Measurements from ENCODE around the gene TIE1. TPM values are rescaled to one million over a fixed set of nuclear protein-coding genes. Genes with fewer than 3 reads are reported as not detected.

TIE1 gene
- polyA plus RNA-seq, 4 donors = 44.9 to 64.8 (median 53.8) TPM

DNA sequence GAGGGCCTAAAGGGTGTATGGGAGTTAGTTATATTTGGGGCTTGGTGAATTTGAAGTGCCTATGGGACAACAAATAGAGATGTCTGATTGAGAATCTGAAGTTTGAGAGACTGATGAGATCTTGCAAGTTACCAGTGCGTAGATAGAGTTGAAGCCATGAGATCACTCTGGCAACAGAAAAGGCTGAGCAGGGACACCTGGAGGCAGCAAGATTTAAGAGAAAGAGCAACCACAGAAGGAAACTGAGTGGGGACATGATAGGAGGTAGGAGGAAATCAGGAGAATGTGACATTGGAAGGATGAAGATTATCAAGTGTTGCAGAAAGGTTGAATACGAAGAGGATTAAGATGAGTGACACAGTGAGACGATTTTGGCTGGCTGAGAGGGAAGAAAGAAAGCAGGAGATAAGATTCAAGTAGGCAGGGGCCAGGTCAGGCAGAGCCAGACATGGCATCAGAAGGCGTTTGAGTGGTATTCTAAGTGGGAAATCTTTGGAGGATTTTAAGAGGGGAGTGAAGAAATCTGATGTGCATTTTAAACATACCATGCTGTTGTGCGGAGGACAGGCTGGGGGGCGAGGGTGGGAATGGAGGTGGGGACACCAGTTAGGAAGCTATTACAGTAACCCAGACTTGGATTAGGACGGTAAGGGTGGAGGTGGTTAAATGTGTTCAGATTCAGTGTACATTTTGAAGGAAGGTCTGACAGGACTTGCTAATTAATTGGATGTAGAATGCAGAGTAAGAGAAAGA, 33.8 kb downstream of the TIE1 start:
- DNase-seq (ENCODE audit: low read depth in 4 of 4, low spot score in 2 of 4) = no peak

DNA sequence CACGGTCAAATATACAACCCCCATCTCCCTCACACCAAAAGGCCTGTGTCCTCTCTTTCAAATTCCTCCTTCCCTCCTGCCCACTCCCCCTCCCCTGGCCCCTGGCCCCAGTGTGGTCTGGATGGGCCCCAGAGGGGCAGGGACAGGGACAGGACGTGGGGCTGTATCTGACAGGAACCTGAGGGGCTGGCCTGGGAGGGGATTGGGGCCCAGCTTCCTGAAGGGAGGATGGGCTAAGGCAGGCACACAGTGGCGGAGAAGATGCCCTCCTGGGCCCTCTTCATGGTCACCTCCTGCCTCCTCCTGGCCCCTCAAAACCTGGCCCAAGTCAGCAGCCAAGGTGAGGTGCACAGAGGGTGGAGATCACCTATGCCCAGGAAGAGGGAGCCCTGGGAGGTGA, 36.8 kb downstream of the TIE1 start, which contains the start of gene MPL:
MPL (plus strand) TSS at position 231 of the 400 bp plus-strand sequence; CDS start at position 262, 31 bp downstream.
- DNase-seq (ENCODE audit: low read depth in 4 of 4, low spot score in 2 of 4) = no peak

DNA sequence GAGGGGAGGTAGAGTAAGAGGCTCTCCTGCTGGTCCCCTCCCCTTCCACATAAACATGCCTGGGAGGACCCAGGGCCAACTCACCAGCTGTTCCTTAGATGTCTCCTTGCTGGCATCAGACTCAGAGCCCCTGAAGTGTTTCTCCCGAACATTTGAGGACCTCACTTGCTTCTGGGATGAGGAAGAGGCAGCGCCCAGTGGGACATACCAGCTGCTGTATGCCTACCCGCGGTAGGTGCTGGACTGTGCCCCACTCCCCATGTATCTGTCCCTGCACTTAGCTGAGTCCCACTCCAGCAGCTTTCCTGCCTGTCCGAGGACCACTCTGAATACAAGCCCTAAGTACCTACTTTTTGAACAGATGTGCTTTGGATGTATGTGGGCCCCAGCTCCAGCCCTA, 37.2 kb downstream of the TIE1 start:
- no peak for DNase-seq (ENCODE audit: low read depth in 4 of 4, low spot score in 2 of 4)

DNA sequence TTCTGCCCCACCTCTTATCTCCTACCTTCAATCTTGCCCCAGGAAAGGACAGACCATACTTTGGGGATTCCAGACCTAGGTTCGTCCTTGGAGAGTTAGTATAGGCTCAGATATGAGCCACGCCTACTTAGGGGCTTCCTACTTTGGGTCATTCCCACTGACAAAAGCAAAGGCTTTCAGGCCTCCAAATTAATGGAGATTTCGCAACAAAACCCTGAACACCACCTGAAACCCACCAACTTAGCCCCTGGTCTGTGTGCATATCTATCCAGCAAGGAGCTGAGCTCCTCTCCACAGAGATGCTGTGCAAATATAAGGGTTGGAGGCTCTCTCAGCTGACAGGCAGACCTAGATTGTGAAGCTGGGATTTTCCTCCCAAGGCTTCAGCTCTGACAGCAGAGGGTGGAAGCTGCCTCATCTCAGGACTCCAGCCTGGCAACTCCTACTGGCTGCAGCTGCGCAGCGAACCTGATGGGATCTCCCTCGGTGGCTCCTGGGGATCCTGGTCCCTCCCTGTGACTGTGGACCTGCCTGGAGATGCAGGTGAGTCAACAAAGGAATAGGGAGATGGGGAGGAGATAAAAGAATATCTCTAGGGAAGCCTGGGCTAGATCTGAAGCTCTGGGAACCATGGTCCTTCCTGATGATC, 38.9 kb downstream of the TIE1 start:
- DNase-seq (ENCODE audit: low read depth in 4 of 4, low spot score in 2 of 4) = no peak

DNA sequence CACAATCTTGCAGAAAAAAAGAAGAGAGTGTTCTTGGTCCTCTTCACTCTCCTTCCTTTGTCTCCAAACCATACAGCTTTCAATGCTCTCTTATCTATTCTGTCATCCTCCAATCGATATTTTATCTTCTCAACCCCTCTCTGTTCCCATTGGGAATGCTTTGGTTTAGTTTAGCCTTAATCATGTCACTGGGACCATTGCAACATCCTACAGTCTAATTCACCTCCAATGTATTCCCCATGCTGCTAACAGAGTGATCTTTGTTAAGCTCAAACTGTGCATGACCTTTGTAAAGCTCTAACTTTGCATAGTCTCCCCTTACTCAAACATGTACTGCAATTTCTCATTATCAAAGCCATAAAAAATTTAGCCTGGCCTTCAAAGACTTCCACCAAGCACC, 39.8 kb downstream of the TIE1 start:
- no peak for DNase-seq (ENCODE audit: low read depth in 4 of 4, low spot score in 2 of 4)

DNA sequence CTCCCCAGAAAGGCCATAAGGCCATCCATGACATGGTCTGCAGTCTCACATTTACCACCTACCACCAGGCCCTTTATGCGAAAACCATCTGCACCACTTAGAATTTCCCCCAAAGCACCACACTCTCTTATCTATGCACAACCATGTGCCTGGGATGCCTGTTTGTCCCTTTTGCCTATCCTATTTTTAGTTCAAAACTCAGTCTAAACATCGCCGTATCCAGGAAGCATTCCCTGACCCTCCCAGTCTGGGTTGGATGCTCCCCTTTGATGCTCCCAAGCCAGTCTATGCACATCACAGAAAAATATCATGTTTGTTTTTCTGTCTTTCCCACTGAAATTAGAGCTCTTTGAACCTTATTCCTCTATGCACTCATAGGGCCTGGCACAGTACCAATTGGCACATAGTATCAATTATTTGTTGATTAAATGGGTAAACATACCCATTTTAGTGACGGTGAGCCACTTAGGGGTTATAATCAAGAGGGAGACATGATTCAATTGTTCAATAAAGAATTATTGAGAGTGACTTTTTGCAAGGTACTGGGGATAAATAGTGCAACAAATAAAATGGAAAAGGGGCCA, 43.6 kb downstream of the TIE1 start:
- no peak for DNase-seq (ENCODE audit: low read depth in 4 of 4, low spot score in 2 of 4)

DNA sequence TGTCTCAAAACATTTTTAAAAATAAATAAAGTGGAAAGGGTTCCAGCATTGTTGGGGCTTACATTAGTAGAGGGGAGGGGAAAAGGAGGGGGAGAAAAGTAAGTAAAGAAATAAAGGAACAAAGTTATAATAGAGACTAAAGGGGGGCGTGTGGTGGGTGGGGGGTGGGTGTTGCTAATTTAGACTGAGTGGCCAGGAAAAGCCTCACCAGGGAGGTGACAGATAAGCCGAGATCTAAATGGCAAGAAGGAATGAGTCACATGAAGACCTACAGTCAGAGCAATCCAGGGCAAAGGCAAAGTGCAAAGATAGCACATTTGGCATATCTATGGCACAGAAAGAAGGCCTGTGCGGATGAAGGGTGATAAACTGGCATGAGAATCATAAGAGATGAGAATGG, 44.3 kb downstream of the TIE1 start:
- DNase-seq (ENCODE audit: low read depth in 4 of 4, low spot score in 2 of 4) = no peak

DNA sequence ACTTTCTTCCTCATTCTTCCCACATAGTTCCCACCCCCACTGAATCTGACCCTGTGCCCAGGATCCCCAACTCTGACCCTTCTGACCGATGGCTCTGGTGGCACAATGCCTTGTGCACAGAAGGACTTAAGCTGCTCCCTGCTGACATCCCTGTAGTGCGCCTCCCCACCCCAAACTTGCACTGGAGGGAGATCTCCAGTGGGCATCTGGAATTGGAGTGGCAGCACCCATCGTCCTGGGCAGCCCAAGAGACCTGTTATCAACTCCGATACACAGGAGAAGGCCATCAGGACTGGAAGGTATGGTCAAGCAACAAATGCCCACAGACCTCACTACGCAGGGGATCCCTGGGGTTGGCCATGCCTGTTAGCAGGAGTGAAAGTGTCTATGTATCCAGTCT, 45.9 kb downstream of the TIE1 start:
- no peak for DNase-seq (ENCODE audit: low read depth in 4 of 4, low spot score in 2 of 4)

DNA sequence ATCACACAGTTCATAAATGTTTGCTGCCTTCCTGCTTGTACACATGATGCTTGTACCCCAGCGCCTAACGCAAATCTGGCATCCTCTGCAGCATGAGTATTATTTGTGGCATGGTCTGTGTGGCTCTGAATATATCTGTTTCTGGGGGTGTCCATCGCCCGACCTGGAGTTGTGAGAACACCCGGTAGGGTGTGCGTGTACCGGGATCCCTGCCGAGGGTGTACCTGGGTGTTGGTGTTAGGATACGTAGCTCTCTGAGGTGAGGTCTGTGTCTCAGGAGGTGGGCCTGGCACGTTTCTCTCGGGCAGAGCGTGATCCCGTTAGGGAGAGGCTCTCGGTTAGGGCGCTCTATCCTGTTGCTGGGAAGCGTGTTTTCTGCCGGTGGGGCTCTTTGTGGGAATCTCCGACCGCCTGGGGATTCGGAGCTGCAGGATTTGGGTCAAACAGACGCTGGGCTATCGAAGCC, 47.6 kb downstream of the TIE1 start:
- DNase-seq (ENCODE audit: low read depth in 4 of 4, low spot score in 2 of 4) = peak in 1 of 4 donors; percentile 37

DNA sequence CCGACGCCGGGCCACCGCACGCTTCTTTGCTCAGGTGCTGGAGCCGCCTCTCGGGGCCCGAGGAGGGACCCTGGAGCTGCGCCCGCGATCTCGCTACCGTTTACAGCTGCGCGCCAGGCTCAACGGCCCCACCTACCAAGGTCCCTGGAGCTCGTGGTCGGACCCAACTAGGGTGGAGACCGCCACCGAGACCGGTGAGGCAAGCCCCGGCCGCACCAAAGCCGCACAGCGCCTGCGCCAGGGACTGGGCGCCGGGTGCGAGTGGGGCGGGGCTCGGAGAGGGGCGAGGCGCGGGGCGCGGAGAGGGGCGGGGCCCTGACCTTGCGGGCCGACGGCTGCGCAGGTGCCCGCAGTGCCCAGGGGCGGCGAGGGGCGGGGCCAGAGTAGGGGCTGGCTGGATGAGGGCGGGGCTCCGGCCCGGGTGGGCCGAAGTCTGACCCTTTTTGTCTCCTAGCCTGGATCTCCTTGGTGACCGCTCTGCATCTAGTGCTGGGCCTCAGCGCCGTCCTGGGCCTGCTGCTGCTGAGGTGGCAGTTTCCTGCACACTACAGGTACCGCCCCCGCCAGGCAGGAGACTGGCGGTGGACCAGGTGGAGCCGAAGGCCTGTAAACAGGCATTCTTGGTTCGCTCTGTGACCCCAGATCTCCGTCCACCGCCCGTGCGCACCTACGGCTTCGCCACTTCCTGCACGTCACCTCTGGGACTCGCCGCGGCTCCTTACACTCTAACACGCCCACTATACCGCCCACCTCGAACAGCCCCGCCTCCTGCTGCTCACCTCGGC, 48.2 kb downstream of the TIE1 start:
- DNase-seq (ENCODE audit: low read depth in 4 of 4, low spot score in 2 of 4) = peak in 3 of 4 donors; percentile 63 to 74 (median 65)

DNA sequence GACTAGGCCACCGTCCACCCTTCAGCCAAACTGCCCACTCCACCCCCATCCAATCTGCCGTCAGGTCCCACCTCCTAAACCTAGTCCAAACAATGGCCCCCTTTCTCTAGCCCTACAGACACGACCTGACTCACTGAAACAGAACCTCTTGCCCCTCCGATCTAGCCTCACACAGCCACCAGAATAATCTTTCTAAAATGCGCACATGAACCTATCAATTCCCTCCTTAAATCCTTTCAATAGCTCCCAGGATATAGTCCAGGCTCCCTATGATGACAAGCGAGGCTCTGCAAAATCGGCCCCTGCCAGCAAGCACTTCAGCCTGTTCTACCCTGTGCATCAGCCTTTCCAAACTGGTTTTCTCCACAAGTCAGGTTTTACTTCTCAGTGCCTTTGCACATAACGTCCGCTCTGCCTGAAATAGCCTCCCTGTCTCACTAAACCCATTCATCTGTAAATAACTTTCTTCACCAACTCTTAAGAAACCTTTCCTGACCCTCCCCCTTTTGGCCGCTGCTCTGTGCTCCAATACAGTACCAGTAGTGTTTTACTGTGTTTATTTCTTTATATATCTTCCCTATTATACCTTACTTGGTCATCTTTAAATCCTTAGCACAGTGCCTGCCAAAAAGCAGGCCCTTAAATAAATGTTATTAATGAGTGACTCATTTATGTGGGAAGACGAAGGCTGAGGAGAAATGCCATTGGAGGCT, 49.0 kb downstream of the TIE1 start:
- no peak for DNase-seq (ENCODE audit: low read depth in 4 of 4, low spot score in 2 of 4)

DNA sequence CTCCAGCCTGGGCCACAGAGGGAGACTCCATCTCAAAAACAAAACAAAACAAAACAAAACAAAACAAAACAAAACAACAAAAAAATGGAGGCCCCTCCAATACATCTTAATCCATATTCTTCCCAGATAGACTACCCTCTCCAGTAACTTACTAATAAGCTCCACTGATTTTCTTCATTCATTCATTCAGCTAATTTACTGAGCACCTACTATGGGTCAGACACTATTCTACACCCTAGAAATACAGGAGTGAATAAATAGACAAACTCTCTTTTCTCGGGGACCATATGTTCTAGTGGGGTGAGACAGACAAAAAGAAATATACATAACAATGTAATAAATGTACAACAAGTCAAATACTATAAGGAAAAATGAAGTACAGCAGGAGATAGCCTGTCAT, 50.2 kb downstream of the TIE1 start:
- no peak for DNase-seq (ENCODE audit: low read depth in 4 of 4, low spot score in 2 of 4)

DNA sequence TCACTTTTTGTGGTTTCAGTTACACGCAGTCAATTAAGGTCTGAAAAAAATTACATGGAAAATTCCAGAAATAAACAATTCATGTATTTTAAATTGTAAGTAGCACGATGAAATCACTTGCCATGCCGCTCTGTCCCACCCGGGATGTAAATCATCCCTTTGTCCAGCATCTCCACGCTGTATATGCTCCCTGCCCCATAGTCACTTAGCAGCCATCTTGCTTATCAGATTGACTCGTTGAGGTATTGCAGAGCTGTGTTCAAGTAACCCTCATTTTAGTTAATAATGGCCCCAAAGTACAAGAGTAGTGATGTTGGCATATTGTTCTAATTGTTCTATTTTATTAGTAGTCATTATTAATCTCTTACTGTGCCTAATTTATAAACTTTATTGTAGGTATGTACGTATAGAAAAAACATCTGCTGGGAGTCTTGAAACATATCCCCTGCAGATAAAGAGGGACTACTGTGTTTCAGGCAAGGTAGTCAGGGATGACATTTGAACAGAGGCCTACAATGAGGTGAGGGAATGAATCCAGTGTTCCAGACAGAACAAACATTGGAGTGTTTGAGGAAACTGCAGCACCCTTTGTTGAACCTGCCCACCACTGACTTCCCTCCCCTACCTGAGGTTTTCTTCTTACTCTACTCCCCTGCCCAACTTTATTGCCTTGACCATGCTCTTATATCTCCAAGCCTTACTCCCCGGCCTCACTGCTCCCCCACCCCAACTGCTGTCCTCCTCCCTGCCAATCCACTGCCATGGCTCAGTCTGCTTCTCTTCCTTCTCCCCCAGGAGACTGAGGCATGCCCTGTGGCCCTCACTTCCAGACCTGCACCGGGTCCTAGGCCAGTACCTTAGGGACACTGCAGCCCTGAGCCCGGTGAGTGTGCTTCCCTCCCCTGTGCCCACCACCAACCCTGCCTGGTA, 50.9 kb downstream of the TIE1 start:
- DNase-seq (ENCODE audit: low read depth in 4 of 4, low spot score in 2 of 4) = no peak

DNA sequence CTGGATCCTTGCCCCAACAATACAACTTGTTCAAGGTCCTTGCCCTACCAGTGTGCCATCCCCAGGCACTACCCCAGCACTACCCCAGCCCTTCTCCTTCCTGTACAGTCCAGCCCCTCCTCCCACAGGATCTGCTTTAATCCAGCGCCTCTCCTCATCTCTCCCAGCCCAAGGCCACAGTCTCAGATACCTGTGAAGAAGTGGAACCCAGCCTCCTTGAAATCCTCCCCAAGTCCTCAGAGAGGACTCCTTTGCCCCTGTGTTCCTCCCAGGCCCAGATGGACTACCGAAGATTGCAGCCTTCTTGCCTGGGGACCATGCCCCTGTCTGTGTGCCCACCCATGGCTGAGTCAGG, 51.5 kb downstream of the TIE1 start:
- DNase-seq (ENCODE audit: low read depth in 4 of 4, low spot score in 2 of 4) = no peak

DNA sequence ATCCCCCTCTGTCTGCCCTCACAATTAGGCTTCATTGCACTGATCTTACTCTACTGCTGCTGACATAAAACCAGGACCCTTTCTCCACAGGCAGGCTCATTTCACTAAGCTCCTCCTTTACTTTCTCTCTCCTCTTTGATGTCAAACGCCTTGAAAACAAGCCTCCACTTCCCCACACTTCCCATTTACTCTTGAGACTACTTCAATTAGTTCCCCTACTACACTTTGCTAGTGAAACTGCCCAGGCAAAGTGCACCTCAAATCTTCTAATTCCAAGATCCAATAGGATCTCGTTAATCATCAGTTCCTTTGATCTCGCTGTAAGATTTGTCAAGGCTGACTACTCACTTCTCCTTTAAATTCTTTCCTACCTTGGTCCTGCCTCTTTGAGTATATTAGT, 52.1 kb downstream of the TIE1 start:
- no peak for DNase-seq (ENCODE audit: low read depth in 4 of 4, low spot score in 2 of 4)

DNA sequence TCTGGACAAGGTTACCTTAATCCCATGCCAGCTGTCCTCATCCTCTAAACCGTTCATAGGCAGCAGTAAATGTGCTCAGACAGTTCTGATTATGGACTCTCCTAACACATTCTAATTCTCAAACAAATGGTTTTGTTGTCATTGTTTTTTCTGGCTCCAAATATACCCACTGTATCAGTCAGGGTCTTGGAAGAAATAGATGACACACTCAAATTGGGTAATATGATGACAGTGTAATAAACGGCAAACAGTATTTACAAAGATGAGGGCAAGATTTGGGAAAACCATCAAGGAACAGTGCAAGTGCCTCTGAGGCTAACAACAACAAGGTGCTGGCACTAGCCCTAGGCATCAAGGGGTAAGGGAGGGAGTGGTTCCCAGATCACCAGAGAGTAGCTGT, 53.7 kb downstream of the TIE1 start:
- no peak for DNase-seq (ENCODE audit: low read depth in 4 of 4, low spot score in 2 of 4)

DNA sequence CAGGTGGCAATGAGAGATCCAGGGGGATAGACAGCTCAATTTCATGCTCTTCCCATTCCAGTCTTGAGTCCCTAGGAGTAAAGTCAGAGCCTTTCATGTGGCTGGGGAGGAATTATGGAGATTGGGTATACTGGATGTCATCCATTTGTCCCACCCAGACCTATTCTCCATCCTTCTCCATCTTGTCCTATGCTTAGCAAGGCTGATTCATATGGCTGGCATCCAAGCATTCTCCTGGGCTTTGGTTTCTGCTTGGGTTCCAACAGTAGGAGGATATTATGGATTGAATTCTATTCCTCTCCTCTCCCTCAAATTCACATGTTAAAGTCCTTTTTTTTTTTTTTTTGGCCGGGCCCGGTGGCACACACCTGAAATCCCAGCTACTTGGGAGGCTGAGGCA, 54.2 kb downstream of the TIE1 start:
- DNase-seq (ENCODE audit: low read depth in 4 of 4, low spot score in 2 of 4) = no peak

DNA sequence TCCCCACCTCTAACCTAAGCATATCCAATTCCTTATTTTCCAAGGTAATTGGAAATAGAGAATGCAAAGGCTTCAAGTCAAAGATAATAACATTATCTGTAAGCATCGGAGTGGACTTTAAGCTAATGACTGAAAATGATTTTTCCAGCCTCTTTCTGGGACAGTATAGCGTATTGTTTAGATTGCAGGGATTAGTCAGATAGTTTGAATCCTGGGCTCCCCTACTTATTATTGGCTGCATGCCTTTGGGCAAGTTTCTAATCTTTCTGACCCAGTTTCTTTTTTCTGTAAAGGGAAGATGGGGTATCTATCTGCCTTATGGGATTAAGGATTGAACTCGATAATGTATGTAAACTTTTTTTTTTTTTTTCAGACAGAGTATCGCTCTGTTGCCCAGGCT, 56.5 kb downstream of the TIE1 start:
- no peak for DNase-seq (ENCODE audit: low read depth in 4 of 4, low spot score in 2 of 4)

DNA sequence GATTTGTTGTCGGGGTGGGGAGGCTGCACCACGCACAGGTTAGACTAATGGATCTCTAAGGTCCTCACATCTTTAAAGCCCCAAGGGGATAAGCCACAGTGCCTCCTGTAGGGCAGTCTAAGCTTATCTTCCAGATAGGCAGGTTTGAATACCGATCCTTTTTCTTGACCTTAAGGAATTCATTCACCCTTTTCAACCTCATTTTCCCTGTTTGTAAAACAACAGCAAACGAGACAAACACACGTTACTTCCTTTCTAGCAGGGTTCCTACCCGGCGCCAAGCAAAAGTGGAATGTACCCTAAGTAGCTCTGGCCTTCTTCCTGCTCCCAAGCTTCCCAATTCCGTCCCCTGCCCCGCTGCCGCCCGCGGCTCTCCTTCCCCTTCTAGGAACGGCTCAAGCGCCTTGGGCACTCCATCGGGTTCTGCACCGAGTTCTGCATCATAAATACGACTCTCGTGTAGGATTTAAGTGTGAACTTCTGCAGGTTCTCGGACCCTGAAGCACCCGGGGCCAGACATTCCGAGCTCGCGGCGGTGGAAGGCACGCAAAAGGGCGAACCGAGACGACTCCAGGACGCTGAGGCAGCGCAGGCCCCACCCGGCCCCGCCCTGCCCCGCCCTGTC, 57.5 kb downstream of the TIE1 start:
- DNase-seq (ENCODE audit: low read depth in 4 of 4, low spot score in 2 of 4) = no peak
